HepG2 (cell line): ENCODE measurements around the gene BRCA1. TPM values are rescaled to one million over a fixed set of nuclear protein-coding genes. Genes with fewer than 3 reads are reported as not detected.

Experiments used
- EP300 ChIP-seq, 3 experiments: sonication (generic) in 1 of 3; formaldehyde crosslinking in 1 of 3; IDR thresholded peaks; 2 replicates each; pipeline versions ENCODE4 v1.5.1 to v1.6.1; 2011 to 2020; ENCODE audit warnings: low read depth in 2 of 3, low read length in 2 of 3, borderline replicate concordance in 1 of 3, improper control_type of control experiment in 1 of 3, mild to moderate bottlenecking in 1 of 3, missing genetic modification reagents in 1 of 3, moderate library complexity in 1 of 3
- GPN1 ChIP-seq: sonication (generic); formaldehyde crosslinking; IDR thresholded peaks from 2 replicates; pipeline ENCODE4 v1.5.1; 2020; ENCODE audit warnings: missing genetic modification reagents, borderline replicate concordance
- RBM22 ChIP-seq: fragments of 200-400 bp; formaldehyde crosslinking; optimal IDR thresholded peaks from 2 replicates; pipeline ENCODE3; 2017; ENCODE audit warnings: mild to moderate bottlenecking, low read length, moderate library complexity
- SPEN ChIP-seq: sonication (generic); formaldehyde crosslinking; IDR thresholded peaks from 2 replicates; pipeline ENCODE4 v1.5.1; 2020; ENCODE audit warnings: low read depth, mild to moderate bottlenecking, missing genetic modification reagents
- ZNF232 ChIP-seq: sonication (generic); formaldehyde crosslinking; IDR thresholded peaks from 2 replicates; pipeline ENCODE4 v1.4.0; 2020; ENCODE audit warnings: missing genetic modification reagents, borderline replicate concordance
- ZNF460 ChIP-seq: sonication (generic); formaldehyde crosslinking; IDR thresholded peaks from 2 replicates; pipeline ENCODE4 v1.5.1; 2020; ENCODE audit warnings: missing genetic modification reagents, mild to moderate bottlenecking, borderline replicate concordance
- ZNF891 ChIP-seq: sonication (generic); formaldehyde crosslinking; IDR thresholded peaks from 2 replicates; pipeline ENCODE4 v1.5.0; 2020; ENCODE audit warnings: mild to moderate bottlenecking, missing genetic modification reagents
- polyA plus RNA-seq, 8 experiments: library from polyadenylated mRNA; depleted of rRNA in 3 of 8; stranded (reverse) in 7 of 8; unstranded in 1 of 8; fragments of >200 nt; fragmentation: Illumina TruSeq in 4 of 8; extraction: Trizol in 4 of 8; gene quantifications; 2 replicates each; pipeline versions ENCODE4 v1.2.1 to v1.2.3, GENCODE V29; 2011 to 2016; ENCODE audit warnings: low read depth in 4 of 8, missing spikeins in 1 of 8, mixed read lengths in 1 of 8; ENCODE audit not compliant: insufficient read depth in 1 of 8
- total RNA-seq, 5 experiments: library from RNA; depleted of rRNA; stranded (reverse); fragments of >200 nt; fragmentation: Illumina TruSeq; extraction: Trizol; gene quantifications; 2 replicates each; pipeline ENCODE4 v1.2.3, GENCODE V29; 2016; ENCODE audit warnings: low read depth in 1 of 5
- TF ChIP-seq, protein P1 (sequence below): IDR thresholded peaks from 2 replicates; pipeline ENCODE4 v1.6.1; 2016; ENCODE audit warnings: low read depth, missing genetic modification reagents, missing compliant biosample characterization
- TF ChIP-seq, protein P2 (sequence below): sonication (generic); formaldehyde crosslinking; IDR thresholded peaks from 2 replicates; pipeline ENCODE4 v1.4.0; 2020; ENCODE audit warnings: missing genetic modification reagents, borderline replicate concordance
- TF ChIP-seq, protein P3 (sequence below), 2 experiments: sonication (generic) in 1 of 2; formaldehyde crosslinking in 1 of 2; IDR thresholded peaks; 2 replicates each; pipeline versions ENCODE4 v1.4.0 to v1.6.1; 2016 to 2020; ENCODE audit warnings: borderline replicate concordance in 1 of 2, low read depth in 1 of 2, mild to moderate bottlenecking in 1 of 2, missing genetic modification reagents in 1 of 2

Gene BRCA1
- total and polyA plus RNA-seq, 2 of the 13 experiments (the other 11 are each of a cell fraction or from before 2014, with no cell fraction given): 13.3 to 37.5 TPM

DNA sequence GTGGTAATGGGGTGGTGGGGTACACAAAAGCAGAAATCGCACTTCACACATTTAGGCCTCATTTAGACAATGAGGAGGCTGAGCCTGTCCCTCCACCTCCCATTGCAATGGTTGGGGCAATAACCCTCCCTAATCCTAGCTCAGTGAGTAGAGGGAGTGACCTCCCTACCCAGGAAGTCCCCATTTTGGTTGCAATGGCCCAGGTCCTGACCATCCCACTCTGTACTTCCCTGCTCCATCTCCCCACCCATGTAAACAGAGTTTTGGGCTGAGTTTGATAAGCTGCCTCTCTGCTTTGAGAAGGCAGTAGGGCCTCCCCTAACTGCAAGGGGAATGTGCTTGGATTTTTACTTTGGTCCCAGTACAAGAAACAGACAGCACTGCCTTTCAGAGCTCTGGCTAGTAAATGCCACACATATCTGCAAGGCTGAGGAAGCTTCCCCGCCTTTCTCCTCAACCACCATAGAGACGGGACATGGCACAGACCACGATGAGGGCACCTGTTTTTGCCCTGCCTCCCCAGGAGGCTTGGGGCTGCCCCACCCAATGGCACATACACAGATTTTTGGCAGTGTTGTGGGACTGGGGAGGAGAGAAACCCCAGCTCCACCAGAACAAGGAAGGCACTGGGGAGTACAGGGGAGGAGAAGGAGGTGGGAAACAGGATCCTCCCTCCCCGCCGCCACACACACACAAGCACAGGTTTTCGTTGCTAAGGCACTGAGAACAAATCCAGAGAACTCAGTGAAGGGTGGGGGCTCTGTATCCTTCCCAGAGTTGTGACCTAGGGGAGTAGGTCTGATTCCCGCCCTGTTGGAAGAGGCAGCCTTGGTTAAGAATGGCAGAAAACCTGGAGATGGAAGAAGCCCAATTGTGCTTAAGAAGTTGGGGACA is 110.3 kb downstream of the BRCA1 start (continued):
- TF ChIP-seq, protein P1, sequence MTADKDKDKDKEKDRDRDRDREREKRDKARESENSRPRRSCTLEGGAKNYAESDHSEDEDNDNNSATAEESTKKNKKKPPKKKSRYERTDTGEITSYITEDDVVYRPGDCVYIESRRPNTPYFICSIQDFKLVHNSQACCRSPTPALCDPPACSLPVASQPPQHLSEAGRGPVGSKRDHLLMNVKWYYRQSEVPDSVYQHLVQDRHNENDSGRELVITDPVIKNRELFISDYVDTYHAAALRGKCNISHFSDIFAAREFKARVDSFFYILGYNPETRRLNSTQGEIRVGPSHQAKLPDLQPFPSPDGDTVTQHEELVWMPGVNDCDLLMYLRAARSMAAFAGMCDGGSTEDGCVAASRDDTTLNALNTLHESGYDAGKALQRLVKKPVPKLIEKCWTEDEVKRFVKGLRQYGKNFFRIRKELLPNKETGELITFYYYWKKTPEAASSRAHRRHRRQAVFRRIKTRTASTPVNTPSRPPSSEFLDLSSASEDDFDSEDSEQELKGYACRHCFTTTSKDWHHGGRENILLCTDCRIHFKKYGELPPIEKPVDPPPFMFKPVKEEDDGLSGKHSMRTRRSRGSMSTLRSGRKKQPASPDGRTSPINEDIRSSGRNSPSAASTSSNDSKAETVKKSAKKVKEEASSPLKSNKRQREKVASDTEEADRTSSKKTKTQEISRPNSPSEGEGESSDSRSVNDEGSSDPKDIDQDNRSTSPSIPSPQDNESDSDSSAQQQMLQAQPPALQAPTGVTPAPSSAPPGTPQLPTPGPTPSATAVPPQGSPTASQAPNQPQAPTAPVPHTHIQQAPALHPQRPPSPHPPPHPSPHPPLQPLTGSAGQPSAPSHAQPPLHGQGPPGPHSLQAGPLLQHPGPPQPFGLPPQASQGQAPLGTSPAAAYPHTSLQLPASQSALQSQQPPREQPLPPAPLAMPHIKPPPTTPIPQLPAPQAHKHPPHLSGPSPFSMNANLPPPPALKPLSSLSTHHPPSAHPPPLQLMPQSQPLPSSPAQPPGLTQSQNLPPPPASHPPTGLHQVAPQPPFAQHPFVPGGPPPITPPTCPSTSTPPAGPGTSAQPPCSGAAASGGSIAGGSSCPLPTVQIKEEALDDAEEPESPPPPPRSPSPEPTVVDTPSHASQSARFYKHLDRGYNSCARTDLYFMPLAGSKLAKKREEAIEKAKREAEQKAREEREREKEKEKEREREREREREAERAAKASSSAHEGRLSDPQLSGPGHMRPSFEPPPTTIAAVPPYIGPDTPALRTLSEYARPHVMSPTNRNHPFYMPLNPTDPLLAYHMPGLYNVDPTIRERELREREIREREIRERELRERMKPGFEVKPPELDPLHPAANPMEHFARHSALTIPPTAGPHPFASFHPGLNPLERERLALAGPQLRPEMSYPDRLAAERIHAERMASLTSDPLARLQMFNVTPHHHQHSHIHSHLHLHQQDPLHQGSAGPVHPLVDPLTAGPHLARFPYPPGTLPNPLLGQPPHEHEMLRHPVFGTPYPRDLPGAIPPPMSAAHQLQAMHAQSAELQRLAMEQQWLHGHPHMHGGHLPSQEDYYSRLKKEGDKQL (CRISPR knock-in tag): no peak
- peak; percentile 12 for TF ChIP-seq RBM22
- no peak for TF ChIP-seq ZNF891 (CRISPR knock-in tag)
- TF ChIP-seq, protein P2, sequence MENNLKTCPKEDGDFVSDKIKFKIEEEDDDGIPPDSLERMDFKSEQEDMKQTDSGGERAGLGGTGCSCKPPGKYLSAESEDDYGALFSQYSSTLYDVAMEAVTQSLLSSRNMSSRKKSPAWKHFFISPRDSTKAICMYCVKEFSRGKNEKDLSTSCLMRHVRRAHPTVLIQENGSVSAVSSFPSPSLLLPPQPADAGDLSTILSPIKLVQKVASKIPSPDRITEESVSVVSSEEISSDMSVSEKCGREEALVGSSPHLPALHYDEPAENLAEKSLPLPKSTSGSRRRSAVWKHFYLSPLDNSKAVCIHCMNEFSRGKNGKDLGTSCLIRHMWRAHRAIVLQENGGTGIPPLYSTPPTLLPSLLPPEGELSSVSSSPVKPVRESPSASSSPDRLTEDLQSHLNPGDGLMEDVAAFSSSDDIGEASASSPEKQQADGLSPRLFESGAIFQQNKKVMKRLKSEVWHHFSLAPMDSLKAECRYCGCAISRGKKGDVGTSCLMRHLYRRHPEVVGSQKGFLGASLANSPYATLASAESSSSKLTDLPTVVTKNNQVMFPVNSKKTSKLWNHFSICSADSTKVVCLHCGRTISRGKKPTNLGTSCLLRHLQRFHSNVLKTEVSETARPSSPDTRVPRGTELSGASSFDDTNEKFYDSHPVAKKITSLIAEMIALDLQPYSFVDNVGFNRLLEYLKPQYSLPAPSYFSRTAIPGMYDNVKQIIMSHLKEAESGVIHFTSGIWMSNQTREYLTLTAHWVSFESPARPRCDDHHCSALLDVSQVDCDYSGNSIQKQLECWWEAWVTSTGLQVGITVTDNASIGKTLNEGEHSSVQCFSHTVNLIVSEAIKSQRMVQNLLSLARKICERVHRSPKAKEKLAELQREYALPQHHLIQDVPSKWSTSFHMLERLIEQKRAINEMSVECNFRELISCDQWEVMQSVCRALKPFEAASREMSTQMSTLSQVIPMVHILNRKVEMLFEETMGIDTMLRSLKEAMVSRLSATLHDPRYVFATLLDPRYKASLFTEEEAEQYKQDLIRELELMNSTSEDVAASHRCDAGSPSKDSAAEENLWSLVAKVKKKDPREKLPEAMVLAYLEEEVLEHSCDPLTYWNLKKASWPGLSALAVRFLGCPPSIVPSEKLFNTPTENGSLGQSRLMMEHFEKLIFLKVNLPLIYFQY (CRISPR knock-in tag): no peak
- no peak for TF ChIP-seq EP300 (IDR thresholded peaks at IDR 0.05; ENCODE audit: low read depth in 2 of 2, low read length in 2 of 2)
- TF ChIP-seq EP300 (CRISPR knock-in tag; IDR thresholded peaks at IDR 0.05; ENCODE audit: borderline replicate concordance): no peak
- TF ChIP-seq, protein P3, sequence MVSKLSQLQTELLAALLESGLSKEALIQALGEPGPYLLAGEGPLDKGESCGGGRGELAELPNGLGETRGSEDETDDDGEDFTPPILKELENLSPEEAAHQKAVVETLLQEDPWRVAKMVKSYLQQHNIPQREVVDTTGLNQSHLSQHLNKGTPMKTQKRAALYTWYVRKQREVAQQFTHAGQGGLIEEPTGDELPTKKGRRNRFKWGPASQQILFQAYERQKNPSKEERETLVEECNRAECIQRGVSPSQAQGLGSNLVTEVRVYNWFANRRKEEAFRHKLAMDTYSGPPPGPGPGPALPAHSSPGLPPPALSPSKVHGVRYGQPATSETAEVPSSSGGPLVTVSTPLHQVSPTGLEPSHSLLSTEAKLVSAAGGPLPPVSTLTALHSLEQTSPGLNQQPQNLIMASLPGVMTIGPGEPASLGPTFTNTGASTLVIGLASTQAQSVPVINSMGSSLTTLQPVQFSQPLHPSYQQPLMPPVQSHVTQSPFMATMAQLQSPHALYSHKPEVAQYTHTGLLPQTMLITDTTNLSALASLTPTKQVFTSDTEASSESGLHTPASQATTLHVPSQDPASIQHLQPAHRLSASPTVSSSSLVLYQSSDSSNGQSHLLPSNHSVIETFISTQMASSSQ (IDR thresholded peaks at IDR 0.05; ENCODE audit: low read depth): no peak
- TF ChIP-seq, protein P3 (CRISPR knock-in tag; IDR thresholded peaks at IDR 0.05; ENCODE audit: borderline replicate concordance): peak; percentile 25; the same call in 1 of the 2 replicates
- no peak for TF ChIP-seq ZNF232
- TF ChIP-seq SPEN: 0 out of 2 replicates have a peak, but pooled peaks have one; percentile 9
- no peak for TF ChIP-seq GPN1 (CRISPR knock-in tag)
- no peak for TF ChIP-seq ZNF460
